ENCODE results near the gene GRK6. TPM values are rescaled to one million over a fixed set of nuclear protein-coding genes. Genes with fewer than 3 reads are reported as not detected.

Gene GRK6
- total RNA-seq, 1 donor from 2014 or later: 28.7 TPM

DNA sequence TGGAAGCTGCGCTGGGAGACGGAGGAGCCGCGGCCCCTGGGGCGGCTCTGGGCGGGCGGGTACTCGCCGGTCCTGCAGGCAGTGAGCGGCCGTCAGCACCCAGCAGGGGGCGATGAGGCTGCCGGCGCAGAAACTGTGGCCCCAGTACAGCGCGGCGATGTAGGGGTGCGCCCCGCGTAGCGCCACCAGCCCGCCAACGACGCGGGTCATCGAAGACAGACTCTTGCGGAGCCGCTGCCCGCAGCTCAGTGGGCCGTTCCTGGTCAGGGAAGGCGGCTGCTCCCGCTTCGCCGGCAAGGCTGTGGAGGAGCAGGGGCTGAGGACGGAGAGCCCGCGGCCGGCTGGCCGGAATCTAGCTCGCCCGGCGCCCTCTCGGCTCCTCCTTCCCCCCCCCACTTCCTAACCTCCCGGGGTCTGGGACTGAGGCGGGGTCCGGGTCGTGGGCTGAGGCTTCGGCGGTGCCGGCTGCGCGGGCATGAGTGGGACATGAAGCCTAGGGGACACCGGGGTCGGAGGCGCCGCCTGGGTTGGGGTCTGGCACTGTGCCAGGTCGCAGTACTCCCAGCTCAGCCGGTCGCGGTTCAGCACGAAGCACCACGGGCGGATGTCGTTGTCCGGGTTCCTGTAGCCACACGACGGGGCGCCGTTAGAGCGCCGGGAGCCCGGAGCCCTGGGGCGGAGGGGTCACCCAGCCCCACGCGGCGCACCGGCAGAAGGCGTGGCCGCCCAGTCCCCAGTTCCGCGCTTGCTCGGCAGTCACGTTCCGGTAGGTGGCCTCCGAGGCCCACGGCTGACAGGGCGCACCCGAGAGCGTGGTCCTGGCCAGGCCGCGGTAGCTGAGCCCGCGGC lies 22.5 kb upstream of the GRK6 start:
- no peaks in the 10 kb centered on the region for H3K9me3 ChIP-seq
- H3K4me3 ChIP-seq: peak overlapping the region; percentile 51 to 64
- intact Hi-C loops (cut with DNase I): loop anchor here (2.0 kb wide), 1 partner anchor 45 kb away; no protein-coding TSS in a partner anchor
- TF ChIP-seq, protein P1, sequence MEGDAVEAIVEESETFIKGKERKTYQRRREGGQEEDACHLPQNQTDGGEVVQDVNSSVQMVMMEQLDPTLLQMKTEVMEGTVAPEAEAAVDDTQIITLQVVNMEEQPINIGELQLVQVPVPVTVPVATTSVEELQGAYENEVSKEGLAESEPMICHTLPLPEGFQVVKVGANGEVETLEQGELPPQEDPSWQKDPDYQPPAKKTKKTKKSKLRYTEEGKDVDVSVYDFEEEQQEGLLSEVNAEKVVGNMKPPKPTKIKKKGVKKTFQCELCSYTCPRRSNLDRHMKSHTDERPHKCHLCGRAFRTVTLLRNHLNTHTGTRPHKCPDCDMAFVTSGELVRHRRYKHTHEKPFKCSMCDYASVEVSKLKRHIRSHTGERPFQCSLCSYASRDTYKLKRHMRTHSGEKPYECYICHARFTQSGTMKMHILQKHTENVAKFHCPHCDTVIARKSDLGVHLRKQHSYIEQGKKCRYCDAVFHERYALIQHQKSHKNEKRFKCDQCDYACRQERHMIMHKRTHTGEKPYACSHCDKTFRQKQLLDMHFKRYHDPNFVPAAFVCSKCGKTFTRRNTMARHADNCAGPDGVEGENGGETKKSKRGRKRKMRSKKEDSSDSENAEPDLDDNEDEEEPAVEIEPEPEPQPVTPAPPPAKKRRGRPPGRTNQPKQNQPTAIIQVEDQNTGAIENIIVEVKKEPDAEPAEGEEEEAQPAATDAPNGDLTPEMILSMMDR (IDR thresholded peaks at IDR 0.05): peak; percentile 32 to 81 (median 44)
- TF ChIP-seq POLR2A (IDR thresholded peaks at IDR 0.05): no peak
- peak in 1 of 2 donors; percentile 49 for TF ChIP-seq POLR2AphosphoS5 (IDR thresholded peaks at IDR 0.05; ENCODE audit: insufficient read depth in 1 of 2, low read depth in 1 of 2)
- peak overlapping the region; percentile 60 for H3K27ac ChIP-seq
- no peak for DNase-seq (ENCODE audit: extremely low spot score in 2 of 2)
- H3K36me3 ChIP-seq: no peaks in the 10 kb centered on the region
- peaks cover 17% of the 10 kb centered on the region for H3K27me3 ChIP-seq
- H3K4me1 ChIP-seq: peaks cover 43% of the 10 kb centered on the region

DNA sequence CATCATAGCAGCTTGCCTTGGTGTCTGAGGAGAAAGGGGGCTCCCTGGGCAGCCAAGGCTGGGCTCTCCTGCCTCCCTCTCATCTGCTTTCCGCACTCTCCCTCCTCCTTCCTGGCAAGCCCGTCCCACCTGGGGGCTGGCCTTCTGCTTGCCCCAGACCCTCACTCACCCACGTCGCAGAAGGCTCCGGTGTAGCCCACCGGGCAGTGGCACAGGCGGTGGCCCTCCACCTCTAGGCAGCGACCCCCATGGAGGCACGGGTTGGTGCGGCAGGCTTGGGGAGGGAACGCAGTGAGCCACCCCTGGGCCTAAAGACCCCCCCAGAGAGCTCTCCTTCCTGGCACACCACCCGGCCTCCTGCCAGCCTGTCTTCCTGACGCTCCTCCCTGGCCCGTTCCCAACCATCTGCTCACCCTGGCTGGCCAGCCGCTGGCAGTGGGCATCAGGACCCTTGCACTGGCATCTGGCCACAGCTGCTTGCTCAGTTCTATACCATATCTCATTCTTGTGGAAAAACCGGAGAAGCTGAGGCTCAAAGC lies 21.8 kb upstream of the GRK6 start:
- H3K36me3 ChIP-seq: no peaks in the 10 kb centered on the region
- peak overlapping the region; percentile 60 for H3K27ac ChIP-seq
- peaks cover 41% of the 10 kb centered on the region for H3K4me1 ChIP-seq
- DNase-seq (ENCODE audit: extremely low spot score in 2 of 2): no peak
- peaks cover 17% of the 10 kb centered on the region for H3K27me3 ChIP-seq
- peak overlapping the region; percentile 51 to 64 for H3K4me3 ChIP-seq
- intact Hi-C loops (cut with DNase I): no loop called here
- TF ChIP-seq POLR2A (IDR thresholded peaks at IDR 0.05): no peak
- TF ChIP-seq, protein P1 (IDR thresholded peaks at IDR 0.05): no peak
- no peak for TF ChIP-seq POLR2AphosphoS5 (IDR thresholded peaks at IDR 0.05; ENCODE audit: insufficient read depth in 1 of 2, low read depth in 1 of 2)
- H3K9me3 ChIP-seq: no peaks in the 10 kb centered on the region

DNA sequence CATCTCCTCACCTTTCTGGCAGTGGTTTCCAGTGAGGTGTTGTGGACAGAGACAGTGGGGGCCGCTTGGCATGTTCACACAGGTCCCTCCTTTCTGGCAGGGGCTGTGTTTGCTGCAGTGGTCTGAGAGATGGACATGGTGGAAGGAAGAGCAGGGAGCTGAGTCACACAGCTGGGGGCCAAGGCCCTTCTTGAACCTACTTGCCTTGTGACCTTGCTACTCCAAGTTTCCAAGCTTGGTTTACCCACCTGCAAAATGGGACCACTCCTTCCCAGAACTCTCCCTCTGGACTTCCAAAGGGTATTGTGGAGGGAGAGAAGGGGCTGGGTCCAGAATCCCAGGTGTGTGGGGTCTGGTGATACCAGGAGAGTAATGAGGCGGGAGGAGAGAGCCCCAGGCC lies 21.2 kb upstream of the GRK6 start:
- no peak for TF ChIP-seq POLR2A (IDR thresholded peaks at IDR 0.05)
- peaks cover 35% of the 10 kb centered on the region for H3K4me1 ChIP-seq
- intact Hi-C loops (cut with DNase I): no loop called here
- H3K9me3 ChIP-seq: no peaks in the 10 kb centered on the region
- H3K4me3 ChIP-seq: no peak overlapping the region
- no peak overlapping the region for H3K27ac ChIP-seq
- no peak for DNase-seq (ENCODE audit: extremely low spot score in 2 of 2)
- H3K36me3 ChIP-seq: no peaks in the 10 kb centered on the region
- H3K27me3 ChIP-seq: peaks cover 11% of the 10 kb centered on the region

DNA sequence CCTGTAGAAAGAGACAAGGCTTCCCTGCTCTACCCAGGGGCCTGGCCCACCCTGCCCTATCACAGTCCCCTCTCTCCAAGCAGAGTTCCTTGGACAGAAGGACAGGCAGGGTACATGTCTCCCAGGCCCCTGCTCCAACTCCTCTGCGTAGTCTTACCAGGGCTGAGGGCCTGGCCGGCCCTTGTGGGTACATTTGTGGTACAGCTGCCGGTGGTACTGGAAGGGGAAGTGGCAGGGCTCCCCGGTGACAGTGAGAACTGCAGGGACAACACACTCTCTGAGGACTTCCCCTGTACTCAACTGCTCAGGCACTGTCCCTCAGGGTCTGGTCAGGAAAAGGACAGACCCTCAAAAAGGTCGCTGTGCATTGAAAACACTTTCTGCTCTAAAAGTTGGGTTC lies 20.7 kb upstream of the GRK6 start:
- Histone ChIP-seq H3K27me3 (peaks cover 7% of the 10 kb centered on the region), H3K4me3 (no peak overlapping the region), H3K4me1 (peaks cover 32% of the 10 kb centered on the region), H3K36me3 (no peaks in the 10 kb centered on the region), H3K9me3 (no peaks in the 10 kb centered on the region), H3K27ac (no peak overlapping the region)
- no peak for DNase-seq (ENCODE audit: extremely low spot score in 2 of 2)
- intact Hi-C loops (cut with DNase I): no loop called here
- TF ChIP-seq, protein P1 (IDR thresholded peaks at IDR 0.05): no peak
- no peak for TF ChIP-seq POLR2AphosphoS5 (IDR thresholded peaks at IDR 0.05; ENCODE audit: insufficient read depth in 1 of 2, low read depth in 1 of 2)
- no peak for TF ChIP-seq POLR2A (IDR thresholded peaks at IDR 0.05)

DNA sequence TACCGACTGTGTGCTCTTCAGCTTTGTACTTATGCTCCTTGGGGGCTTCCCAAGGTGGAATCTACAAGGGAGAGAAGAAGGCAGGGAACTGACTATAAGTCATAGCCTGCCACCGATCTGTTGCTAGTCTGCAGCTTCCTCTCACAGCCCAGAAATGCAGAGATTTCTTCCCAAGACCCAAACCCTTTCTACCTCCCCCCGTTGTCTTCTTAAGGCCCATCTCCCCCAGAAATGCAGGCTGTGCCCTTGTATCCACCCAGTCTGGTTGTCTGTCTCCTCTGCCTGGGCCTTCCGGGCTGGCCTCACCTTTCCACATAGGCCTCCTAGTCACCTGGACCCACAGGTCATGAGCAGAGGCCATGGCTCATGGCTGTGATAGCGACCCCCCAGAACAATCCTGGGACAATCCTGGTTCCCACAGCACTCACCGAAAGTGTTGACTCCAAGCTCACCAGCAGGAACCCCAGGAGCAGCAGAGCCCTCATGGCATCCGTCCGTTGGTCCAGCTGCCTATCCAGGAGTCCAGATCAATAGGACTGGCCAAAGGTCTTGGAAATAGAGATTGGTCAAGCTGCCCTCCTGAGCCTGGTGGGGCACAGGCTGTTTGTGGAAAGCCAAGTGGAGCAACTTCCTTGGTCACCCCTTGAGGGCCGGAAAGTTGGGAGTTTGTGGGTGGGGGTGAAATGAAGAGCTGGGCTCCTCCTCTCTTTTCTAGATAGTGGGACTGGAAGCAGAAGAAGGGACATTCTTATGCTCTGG lies 17.3 kb upstream of the GRK6 start, which contains the start of gene F12:
F12 (minus strand) TSS at position 522 of the 759 bp plus-strand sequence; CDS start at position 485, 37 bp downstream.
- Histone ChIP-seq H3K27ac (no peak within 1 kb of the TSS), H3K27me3 (no peaks in the 10 kb centered on the region), H3K4me3 (no peak within 1 kb of the TSS), H3K9me3 (no peaks in the 10 kb centered on the region), H3K36me3 (no peaks in the 10 kb centered on the region), H3K4me1 (peaks cover 8% of the 10 kb centered on the region)
- no peak for DNase-seq (ENCODE audit: extremely low spot score in 2 of 2)
- intact Hi-C loops (cut with DNase I): no loop called here
- TF ChIP-seq POLR2A (IDR thresholded peaks at IDR 0.05) (no peak), POLR2AphosphoS5 (IDR thresholded peaks at IDR 0.05; ENCODE audit: insufficient read depth in 1 of 2, low read depth in 1 of 2) (no peak)
- TF ChIP-seq, protein P1 (IDR thresholded peaks at IDR 0.05): no peak

All from vagina (tissue), 2 donors.